ENCODE results near the gene ATOX1.
"Not testable (repeated sequence)": the region's sequence is repeated elsewhere in the genome, so short reads cannot be mapped to it uniquely, and the experiment has no call there.

ATOX1 gene

DNA sequence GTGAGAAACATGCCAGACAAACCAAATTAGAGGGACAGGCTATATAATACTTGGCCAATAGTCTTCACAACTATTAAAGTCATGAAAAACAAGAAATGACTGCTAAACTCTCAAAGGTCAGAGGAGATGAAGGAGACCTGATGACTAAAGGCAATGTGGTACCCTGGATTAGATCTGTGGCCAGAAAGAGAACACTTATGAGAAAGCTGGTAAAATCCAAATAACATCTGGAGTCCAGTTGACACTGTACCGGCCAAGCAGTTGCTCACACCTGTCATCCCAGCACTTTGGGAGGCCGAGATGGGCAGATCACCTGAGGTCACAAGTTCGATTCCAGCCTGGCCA lies 24.4 kb downstream of the ATOX1 start:
- Histone ChIP-seq H3K79me2 (ENCODE audit: control insufficient read depth, insufficient read depth, low read length, poor library complexity) (no peaks in the 10 kb centered on the region), H3K9me3 (ENCODE audit: insufficient read depth, low read depth, low read length) (no peaks in the 10 kb centered on the region), H3K79me1 (ENCODE audit: low read length) (peaks cover 5% of the 10 kb centered on the region), H2BK5ac (ENCODE audit: low read depth, low read length, poor library complexity) (no peak overlapping the region), H2BK12ac (ENCODE audit: low read length) (no peak overlapping the region), H4K12ac (ENCODE audit: low read depth, low read length) (no peak overlapping the region), H2AK5ac (ENCODE audit: low read length) (no peak overlapping the region), H3K18ac (ENCODE audit: low read length) (no peak overlapping the region), H3K4ac (ENCODE audit: low read depth, low read length) (no peak overlapping the region), H4K8ac (ENCODE audit: low read depth, low read length) (no peak overlapping the region), H4K91ac (ENCODE audit: low read depth, low read length) (no peak overlapping the region), H3K27ac (ENCODE audit: low read depth, low read length) (no peak overlapping the region), H3K23ac (ENCODE audit: low read length) (no peak overlapping the region), H2BK120ac (ENCODE audit: insufficient read depth, low read length, poor library complexity) (no peak overlapping the region), H3K27me3 (ENCODE audit: insufficient read depth, low read length) (no peaks in the 10 kb centered on the region), H2AFZ (ENCODE audit: insufficient read depth, low read length, poor library complexity) (no peak overlapping the region), H3K14ac (ENCODE audit: low read length) (no peak overlapping the region), H3K36me3 (ENCODE audit: control insufficient read depth in 1 of 2, insufficient read depth in 2 of 2, low read length in 2 of 2) (no peaks in the 10 kb centered on the region), H3K4me3 (ENCODE audit: low read depth, low read length) (no peak overlapping the region), H3K9ac (ENCODE audit: low read length) (no peak overlapping the region), H3K4me2 (ENCODE audit: low read length) (no peak overlapping the region), H3K4me1 (ENCODE audit: control insufficient read depth in 1 of 2, insufficient read depth in 2 of 2, low read length in 2 of 2) (no peaks in the 10 kb centered on the region)
- no CpG with 5 or more reads among the region's 3 CpGs for WGBS (ENCODE audit: extremely low coverage, insufficient coverage, insufficient read length)
- DNase-seq = no peak

DNA sequence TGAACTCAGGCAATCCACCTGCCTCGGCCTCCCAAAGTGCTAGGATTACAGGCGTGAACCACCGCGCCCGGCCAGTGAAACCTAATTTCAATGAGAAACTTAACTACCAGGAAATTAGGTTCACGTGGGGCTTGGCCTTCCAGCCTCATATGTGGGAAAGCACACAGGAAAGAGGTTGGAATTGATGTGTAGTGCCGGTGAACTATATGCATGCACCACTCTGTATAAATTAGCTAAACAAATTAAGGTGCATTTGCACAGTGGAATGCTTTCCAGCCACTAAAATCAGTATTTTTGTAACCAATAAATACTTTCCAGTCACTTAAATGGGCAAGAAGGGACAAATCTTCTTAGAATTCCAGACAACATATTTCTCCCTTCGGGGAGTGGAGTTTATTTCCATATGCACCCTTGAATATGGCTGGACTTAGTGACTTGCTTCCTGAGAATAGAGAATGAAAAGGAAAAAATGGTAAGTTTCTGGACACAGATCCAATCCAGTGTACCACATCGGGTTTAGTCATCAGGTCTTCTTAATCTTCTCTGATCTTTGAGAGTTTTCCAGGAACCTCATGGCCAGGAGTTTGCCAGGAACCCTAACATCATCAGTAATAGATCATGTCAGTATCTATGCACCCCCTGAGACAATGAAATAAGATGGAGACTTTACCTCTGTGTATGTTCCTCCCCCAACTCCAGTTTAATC lies 24.9 kb downstream of the ATOX1 start:
- H2BK12ac ChIP-seq (ENCODE audit: low read length) = no peak overlapping the region
- H3K4me3 ChIP-seq (ENCODE audit: low read depth, low read length) = no peak overlapping the region
- peaks cover 6% of the 10 kb centered on the region for H3K79me1 ChIP-seq (ENCODE audit: low read length)
- no peak overlapping the region for H4K12ac ChIP-seq (ENCODE audit: low read depth, low read length)
- H3K4ac ChIP-seq (ENCODE audit: low read depth, low read length) = no peak overlapping the region
- no peaks in the 10 kb centered on the region for H3K79me2 ChIP-seq (ENCODE audit: control insufficient read depth, insufficient read depth, low read length, poor library complexity)
- no peaks in the 10 kb centered on the region for H3K27me3 ChIP-seq (ENCODE audit: insufficient read depth, low read length)
- H3K18ac ChIP-seq (ENCODE audit: low read length) = no peak overlapping the region
- no peak overlapping the region for H4K8ac ChIP-seq (ENCODE audit: low read depth, low read length)
- no peak overlapping the region for H3K9ac ChIP-seq (ENCODE audit: low read length)
- no peak overlapping the region for H3K27ac ChIP-seq (ENCODE audit: low read depth, low read length)
- no peak for DNase-seq
- no peak overlapping the region for H2AFZ ChIP-seq (ENCODE audit: insufficient read depth, low read length, poor library complexity)
- peaks cover 0 to 2% of the 10 kb centered on the region in 2 experiments for H3K36me3 ChIP-seq (ENCODE audit: control insufficient read depth in 1 of 2, insufficient read depth in 2 of 2, low read length in 2 of 2)
- H2AK5ac ChIP-seq (ENCODE audit: low read length) = no peak overlapping the region
- no peak overlapping the region for H3K23ac ChIP-seq (ENCODE audit: low read length)
- H3K4me2 ChIP-seq (ENCODE audit: low read length) = no peak overlapping the region
- no peaks in the 10 kb centered on the region for H3K4me1 ChIP-seq (ENCODE audit: control insufficient read depth in 1 of 2, insufficient read depth in 2 of 2, low read length in 2 of 2)
- H3K9me3 ChIP-seq (ENCODE audit: insufficient read depth, low read depth, low read length) = no peaks in the 10 kb centered on the region
- H2BK5ac ChIP-seq (ENCODE audit: low read depth, low read length, poor library complexity) = no peak overlapping the region
- H2BK120ac ChIP-seq (ENCODE audit: insufficient read depth, low read length, poor library complexity) = no peak overlapping the region
- no peak overlapping the region for H4K91ac ChIP-seq (ENCODE audit: low read depth, low read length)
- H3K14ac ChIP-seq (ENCODE audit: low read length) = no peak overlapping the region
- no CpG with 5 or more reads among the region's 9 CpGs for WGBS (ENCODE audit: extremely low coverage, insufficient coverage, insufficient read length)

DNA sequence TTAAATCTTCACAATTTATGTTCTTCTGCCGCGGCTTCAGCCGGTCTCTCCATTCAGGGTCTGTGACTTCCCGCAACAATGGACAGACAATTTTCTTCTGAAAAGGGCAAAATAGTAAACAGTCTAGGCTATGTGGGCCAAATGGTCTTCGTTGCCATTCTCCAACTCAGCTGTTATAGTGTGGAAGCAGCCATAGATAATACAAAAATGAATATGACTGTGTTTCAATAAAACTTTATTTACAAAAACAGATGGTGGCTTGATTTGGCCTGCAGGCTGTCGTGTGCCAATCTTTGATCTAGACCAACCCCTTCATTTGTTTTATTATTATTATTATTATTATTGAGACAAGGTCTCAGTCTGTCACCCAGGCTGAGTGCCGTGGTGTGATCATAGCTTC lies 28.1 kb downstream of the ATOX1 start:
- Histone ChIP-seq H3K23ac (ENCODE audit: low read length) (no peak overlapping the region), H3K79me2 (ENCODE audit: control insufficient read depth, insufficient read depth, low read length, poor library complexity) (no peaks in the 10 kb centered on the region), H2BK5ac (ENCODE audit: low read depth, low read length, poor library complexity) (no peak overlapping the region), H3K18ac (ENCODE audit: low read length) (no peak overlapping the region), H3K4me2 (ENCODE audit: low read length) (no peak overlapping the region), H2AFZ (ENCODE audit: insufficient read depth, low read length, poor library complexity) (no peak overlapping the region), H2BK12ac (ENCODE audit: low read length) (no peak overlapping the region), H4K12ac (ENCODE audit: low read depth, low read length) (no peak overlapping the region), H3K4ac (ENCODE audit: low read depth, low read length) (no peak overlapping the region), H4K91ac (ENCODE audit: low read depth, low read length) (no peak overlapping the region), H3K9me3 (ENCODE audit: insufficient read depth, low read depth, low read length) (no peaks in the 10 kb centered on the region), H3K27me3 (ENCODE audit: insufficient read depth, low read length) (no peaks in the 10 kb centered on the region), H3K4me3 (ENCODE audit: low read depth, low read length) (no peak overlapping the region), H3K14ac (ENCODE audit: low read length) (no peak overlapping the region), H3K9ac (ENCODE audit: low read length) (no peak overlapping the region), H2AK5ac (ENCODE audit: low read length) (no peak overlapping the region), H3K4me1 (ENCODE audit: control insufficient read depth in 1 of 2, insufficient read depth in 2 of 2, low read length in 2 of 2) (peaks cover 0 to 2% of the 10 kb centered on the region in 2 experiments), H2BK120ac (ENCODE audit: insufficient read depth, low read length, poor library complexity) (no peak overlapping the region), H3K79me1 (ENCODE audit: low read length) (peaks cover 5% of the 10 kb centered on the region), H3K27ac (ENCODE audit: low read depth, low read length) (no peak overlapping the region), H3K36me3 (ENCODE audit: control insufficient read depth in 1 of 2, insufficient read depth in 2 of 2, low read length in 2 of 2) (peaks cover 0 to 2% of the 10 kb centered on the region in 2 experiments), H4K8ac (ENCODE audit: low read depth, low read length) (no peak overlapping the region)
- WGBS (ENCODE audit: extremely low coverage, insufficient coverage, insufficient read length) = no CpG with 5 or more reads among the region's 7 CpGs
- DNase-seq = no peak

DNA sequence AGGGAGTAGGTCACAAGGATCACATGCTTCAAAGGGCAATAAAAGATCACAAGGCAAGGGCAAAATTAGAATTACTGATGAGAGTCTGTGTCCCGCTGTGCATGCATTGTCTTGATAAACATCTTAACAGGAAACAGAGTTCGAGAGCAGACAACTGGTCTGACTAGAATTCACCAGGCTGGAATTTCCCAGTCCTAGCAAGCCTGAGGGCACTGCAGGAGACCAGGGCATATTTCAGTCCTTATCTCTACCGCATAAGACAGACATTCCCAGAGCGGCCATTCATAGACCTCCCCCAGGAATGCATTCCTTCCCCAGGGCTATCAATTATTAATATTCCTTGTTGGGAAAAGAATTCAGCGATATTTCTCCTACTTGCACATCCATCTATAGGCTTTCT lies 28.8 kb downstream of the ATOX1 start:
- H3K36me3 ChIP-seq (ENCODE audit: control insufficient read depth in 1 of 2, insufficient read depth in 2 of 2, low read length in 2 of 2); H3K27me3 ChIP-seq (ENCODE audit: insufficient read depth, low read length); H3K4ac ChIP-seq (ENCODE audit: low read depth, low read length); H3K9ac ChIP-seq (ENCODE audit: low read length); H4K12ac ChIP-seq (ENCODE audit: low read depth, low read length); H3K9me3 ChIP-seq (ENCODE audit: insufficient read depth, low read depth, low read length); H4K91ac ChIP-seq (ENCODE audit: low read depth, low read length); H3K14ac ChIP-seq (ENCODE audit: low read length); H4K8ac ChIP-seq (ENCODE audit: low read depth, low read length); H2BK12ac ChIP-seq (ENCODE audit: low read length); H2AFZ ChIP-seq (ENCODE audit: insufficient read depth, low read length, poor library complexity); H3K79me2 ChIP-seq (ENCODE audit: control insufficient read depth, insufficient read depth, low read length, poor library complexity); H3K4me1 ChIP-seq (ENCODE audit: control insufficient read depth in 1 of 2, insufficient read depth in 2 of 2, low read length in 2 of 2); H3K18ac ChIP-seq (ENCODE audit: low read length); H3K4me3 ChIP-seq (ENCODE audit: low read depth, low read length); H3K4me2 ChIP-seq (ENCODE audit: low read length); H2BK120ac ChIP-seq (ENCODE audit: insufficient read depth, low read length, poor library complexity); H2BK5ac ChIP-seq (ENCODE audit: low read depth, low read length, poor library complexity); H3K23ac ChIP-seq (ENCODE audit: low read length); H2AK5ac ChIP-seq (ENCODE audit: low read length); H3K79me1 ChIP-seq (ENCODE audit: low read length): not testable (repeated sequence)
- peak overlapping the region; percentile 47 for H3K27ac ChIP-seq (ENCODE audit: low read depth, low read length)
- WGBS (ENCODE audit: extremely low coverage, insufficient coverage, insufficient read length) = no CpG with 5 or more reads among the region's 5 CpGs
- DNase-seq = peak; percentile 88 to 96

All from trophoblast cell (in vitro differentiated cells and primary cell).